NCI-H2107 treated with DMSO at 0.1 percent for 48 hours (cell line): ENCODE results near the gene ZBTB40.

Source experiments
- DNase-seq: peaks from one replicate; lab custom pipeline; 2025; ENCODE audit not compliant: unreplicated experiment; lab: John Stamatoyannopoulos, UW

Gene ZBTB40, protein sequence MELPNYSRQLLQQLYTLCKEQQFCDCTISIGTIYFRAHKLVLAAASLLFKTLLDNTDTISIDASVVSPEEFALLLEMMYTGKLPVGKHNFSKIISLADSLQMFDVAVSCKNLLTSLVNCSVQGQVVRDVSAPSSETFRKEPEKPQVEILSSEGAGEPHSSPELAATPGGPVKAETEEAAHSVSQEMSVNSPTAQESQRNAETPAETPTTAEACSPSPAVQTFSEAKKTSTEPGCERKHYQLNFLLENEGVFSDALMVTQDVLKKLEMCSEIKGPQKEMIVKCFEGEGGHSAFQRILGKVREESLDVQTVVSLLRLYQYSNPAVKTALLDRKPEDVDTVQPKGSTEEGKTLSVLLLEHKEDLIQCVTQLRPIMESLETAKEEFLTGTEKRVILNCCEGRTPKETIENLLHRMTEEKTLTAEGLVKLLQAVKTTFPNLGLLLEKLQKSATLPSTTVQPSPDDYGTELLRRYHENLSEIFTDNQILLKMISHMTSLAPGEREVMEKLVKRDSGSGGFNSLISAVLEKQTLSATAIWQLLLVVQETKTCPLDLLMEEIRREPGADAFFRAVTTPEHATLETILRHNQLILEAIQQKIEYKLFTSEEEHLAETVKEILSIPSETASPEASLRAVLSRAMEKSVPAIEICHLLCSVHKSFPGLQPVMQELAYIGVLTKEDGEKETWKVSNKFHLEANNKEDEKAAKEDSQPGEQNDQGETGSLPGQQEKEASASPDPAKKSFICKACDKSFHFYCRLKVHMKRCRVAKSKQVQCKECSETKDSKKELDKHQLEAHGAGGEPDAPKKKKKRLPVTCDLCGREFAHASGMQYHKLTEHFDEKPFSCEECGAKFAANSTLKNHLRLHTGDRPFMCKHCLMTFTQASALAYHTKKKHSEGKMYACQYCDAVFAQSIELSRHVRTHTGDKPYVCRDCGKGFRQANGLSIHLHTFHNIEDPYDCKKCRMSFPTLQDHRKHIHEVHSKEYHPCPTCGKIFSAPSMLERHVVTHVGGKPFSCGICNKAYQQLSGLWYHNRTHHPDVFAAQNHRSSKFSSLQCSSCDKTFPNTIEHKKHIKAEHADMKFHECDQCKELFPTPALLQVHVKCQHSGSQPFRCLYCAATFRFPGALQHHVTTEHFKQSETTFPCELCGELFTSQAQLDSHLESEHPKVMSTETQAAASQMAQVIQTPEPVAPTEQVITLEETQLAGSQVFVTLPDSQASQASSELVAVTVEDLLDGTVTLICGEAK

DNA sequence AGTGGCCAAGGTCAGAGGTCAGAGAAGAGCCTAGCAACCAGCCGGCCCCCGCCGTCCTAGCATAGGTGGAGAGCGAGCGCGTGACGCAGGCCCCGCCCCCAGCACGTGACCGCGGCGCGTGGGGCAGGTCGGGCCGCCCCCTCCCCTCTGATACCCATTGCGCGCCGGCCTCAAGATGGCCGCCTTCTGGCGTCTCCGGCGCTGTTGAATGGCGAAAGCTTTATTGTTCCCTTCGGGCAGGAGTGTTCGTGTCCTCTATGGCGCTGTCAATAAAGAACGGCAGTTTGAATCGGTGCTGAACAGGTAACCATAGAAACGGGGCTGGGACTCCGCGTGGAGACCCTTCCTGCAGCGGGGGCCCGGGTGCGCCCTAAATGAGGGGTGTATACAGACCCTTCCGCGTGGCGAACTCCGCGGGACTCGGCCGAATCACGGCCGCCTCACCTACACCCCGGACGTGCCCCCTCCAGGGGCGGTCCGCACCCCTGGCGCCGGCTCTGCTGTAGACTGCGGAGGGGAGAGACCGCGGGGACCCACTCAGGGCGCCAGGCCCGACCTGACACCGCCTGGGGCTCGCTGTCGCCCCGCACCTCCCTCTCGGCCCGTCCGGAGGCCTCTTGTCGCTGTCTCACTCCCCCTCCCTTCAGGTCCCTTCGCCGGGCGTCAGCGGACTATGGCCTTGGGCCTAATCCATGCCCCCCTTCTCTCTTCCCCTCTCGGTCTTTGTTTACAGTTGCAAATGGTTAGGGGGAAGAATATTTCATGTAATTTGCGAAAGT is at the start of gene ZBTB40:
Gene ZBTB40, plus strand, starts transcription at position 150 of the 779 bp plus-strand sequence. CDS start 38,098 bp downstream, outside the sequence.
- DNase-seq = peak; percentile 91

DNA sequence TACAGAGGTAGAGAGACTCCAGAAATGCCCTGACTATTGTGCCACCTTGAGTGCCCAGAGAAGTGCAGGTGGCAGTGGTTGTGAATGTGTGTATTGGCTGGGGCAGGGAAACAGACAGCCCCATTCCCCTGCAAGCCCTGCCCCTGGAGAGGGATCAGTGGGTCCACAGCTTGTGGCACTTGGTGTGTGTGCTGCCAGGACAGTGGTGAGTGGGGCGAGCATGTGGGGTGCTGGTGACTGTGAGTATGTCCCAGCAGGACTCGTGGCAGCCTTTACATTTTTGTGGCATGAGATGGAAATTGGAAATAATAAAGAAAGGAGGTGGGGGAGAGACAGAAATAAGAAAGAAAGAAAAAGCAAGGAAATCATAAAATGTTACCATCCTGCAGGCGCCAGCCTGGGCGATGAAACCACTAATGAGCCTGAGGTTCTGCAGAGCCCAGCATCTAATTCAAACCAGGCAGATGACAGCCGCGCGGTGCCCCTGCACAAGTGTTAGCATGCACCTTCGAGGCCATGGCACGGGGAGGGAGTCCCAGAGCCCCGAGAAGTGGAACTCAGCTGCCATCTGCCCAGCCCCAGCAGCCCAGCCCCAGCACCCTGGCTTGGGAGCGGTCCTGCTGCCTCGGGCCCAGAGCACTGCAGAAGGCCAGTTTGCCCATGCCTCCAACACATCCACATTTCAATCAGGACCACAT is 49.1 kb upstream of the ZBTB40 start:
- no peak for DNase-seq

DNA sequence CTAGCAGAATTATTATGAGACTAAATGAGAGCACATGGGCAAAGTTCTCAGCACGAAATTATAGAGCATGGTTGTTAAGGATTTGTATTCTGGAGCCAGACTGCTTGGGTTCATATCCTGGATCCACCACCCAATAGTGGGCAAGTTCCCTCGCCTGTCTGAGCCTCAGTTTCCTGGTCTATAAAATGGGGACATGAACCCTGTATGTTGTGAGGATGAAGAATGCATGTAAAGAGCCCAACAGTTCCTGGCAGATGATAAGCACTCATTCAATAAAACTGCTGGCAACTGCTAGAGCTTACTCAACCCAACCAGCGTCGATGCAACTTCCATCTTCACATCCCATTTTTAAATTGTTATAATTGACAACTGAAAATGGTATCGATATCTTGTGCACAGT is 47.2 kb upstream of the ZBTB40 start:
- no peak for DNase-seq

DNA sequence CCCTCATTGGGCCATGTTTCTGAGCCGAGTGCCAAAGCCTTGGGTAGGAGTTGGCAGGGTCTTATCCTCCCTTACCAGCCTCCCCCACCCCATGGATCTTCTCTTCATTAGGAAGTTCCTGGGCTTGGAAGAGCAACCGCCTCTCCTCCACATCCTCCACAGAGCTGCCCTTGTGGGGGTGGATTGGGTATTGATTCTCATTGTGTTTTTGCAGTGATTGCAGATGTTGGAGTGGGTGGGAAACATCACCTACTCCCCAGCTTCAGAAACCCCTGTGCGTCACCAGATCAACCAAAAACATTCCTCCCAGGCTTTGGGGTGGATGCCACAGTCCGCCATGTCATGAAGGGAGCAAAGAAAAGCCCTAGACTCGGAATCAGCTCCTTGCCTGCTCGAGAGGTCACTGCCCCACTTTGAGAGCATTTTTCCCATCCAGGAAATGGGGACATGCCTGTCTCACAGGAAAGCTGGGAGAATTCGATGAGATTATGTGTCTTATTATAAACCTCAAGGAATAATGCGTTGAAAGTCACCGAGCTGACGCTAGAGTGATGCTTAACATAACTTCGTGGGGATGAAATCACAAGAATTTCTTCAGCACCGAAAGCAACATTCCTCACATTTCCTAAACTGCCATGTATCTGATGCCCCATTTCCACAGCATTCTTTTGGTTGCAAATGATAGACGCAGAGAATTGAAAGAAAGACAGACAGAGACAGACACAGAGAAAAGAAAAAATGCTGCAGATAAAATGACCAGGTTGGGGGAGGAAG is 44.7 kb upstream of the ZBTB40 start:
- DNase-seq = no peak

DNA sequence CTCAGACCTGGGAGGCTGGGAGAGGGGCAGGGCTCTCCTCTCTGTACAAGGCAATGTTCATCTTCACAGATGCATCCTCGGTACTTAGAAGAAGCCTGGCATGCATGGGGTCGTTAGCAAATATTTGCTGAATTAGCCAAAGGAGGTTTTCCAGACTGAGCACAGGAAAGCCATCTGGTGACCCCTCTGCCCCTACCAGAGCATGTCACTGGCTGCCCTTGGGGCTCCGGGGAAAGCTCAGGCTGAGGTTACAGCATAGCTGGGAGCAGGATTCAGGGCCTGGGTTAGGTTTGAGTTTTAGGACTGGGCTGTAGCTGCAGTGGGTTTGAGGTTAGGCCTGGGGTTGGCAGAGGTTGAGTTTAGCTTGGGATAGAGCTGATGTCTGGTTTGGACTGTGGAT is 43.4 kb upstream of the ZBTB40 start:
- no peak for DNase-seq

DNA sequence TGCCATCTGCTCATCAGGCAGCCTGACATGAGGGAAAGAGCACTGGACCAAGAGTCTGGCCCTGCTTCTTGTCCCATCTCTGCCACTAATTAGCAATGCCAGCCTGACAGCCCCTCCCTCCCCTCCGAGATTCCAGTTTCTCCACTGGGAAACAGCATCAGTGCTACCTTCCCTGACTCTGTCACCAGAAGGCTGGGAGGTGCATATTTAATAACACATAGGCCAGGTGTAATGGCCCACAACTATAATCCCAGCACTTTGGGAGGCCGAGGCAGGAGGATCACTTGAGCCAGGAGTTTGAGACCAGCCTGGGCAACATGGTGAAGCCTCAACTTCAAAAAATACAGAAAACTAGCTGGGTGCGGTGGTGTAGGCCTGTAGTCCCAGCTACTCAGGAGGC is 41.2 kb upstream of the ZBTB40 start:
- no peak for DNase-seq

DNA sequence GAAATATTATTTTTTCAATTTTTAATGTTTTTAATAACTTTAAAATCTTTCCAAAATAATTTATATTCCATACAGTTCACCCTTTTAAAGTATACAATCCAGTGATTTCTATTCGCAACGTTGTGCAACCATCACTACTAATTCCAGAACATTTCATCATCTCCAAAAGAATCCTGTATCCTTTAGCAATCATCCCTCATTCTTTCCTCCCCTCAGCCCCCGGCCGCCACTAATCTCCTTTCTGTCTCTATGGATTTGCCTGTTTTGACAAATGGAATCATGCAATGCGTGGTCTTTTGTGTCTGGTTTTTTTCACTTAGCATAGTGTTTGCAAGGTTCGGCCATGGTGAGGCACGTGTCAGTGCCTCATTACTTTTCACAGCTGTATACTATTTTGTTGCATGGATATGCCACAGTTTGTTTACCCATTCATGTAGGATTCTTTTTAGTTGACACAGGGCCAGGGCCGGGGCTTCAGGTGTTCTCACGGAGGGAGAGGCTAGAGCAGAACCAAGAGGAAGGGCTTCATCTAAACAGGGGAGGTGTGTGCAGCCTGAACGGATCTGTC is 40.6 kb upstream of the ZBTB40 start:
- DNase-seq = no peak

DNA sequence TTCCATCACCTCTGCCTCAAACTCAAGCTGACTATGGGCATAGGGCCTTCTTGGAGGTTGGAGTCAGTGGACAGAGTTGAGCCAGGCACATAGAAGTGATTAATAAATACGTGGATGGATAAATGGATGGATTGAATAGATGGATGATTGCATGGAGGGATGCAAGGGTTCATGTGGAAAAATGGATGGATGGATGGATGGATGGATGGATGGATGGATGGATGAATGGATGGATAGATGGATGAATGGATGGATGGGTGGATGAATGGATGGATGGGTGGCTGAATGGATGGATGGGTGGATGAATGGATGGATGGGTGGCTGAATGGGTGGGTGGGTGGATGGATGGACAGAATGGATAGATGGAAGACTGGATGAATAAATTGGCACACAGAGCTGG is 40.1 kb upstream of the ZBTB40 start:
- DNase-seq = no peak

DNA sequence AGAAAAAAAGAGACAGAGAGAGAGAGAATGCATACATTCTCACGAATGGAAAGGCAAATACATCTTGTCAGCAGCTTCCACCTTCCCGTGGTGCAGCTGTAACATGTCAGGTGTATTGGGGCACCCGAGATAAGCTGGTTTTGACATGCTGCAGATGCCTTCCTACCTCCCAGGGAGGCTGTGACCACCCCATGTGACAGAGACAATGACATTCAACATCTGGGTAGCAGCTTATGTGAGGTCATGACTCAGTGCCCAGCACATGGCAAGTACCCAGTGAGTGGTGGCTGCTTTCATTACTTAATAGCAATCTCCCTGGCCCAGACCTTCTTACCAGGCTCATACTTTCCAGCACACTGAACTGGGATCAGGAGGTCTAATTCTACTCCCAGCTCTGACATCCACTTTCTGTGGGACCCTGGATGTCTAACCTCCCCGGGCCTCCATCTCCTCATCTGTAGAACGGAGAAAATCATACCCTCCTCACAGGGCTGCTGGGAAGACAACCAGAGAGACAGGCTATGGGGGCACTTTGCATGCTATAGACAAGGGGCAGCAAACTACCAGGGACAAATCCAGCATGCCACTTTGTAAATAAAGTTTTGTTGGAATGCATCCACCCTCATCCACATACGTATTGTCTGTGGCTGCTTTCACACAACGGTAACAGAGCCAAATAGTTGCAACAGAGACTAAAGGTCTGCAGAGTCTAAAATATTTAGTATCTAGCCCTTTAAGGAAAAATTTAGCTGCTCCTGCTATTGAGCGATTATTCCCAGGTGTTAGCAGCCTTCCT is 38.5 kb upstream of the ZBTB40 start:
- no peak for DNase-seq

DNA sequence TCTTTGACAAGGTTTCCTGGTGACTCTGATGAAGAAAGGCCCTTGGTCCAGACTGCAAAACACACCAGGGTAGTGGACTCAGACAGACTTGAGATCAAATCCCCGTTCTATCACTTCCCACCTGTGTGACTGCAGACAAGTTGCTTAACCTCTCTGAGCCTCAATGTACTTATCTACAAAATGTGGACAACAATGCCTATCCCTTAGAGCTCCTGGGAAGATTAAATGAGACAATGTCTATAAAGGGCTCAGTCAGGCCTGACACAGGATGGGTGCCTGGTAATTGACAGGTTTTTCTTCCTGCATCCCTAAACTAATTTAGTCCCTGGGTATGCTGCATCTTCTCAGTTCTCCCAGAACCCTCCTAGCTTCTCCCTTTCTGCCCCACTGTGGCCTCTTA is 37.9 kb upstream of the ZBTB40 start:
- DNase-seq = no peak

DNA sequence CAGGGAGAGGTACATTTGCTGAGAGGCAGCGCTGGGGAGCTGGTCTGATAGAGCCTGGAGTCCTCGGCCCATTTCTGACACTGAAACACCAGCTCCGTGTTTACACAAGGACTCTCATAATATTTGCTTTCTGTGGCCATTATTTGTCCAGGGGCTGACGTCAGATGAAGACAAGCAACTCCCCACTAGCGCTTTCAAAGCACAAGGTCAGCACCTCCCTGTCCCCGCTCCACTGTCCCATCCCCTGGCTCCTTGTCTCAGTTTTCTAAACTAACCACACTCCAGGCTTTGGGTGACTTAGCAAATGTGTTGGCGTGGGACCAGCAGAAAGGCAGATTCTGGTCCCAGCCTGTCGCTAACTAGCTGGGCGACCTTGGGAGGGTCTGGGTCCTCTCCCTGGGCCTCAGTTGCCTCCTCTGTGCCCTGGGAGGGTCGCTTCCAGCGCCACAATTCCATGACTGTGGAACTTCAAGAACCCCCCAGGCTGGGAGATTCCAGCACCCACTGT is 37.4 kb upstream of the ZBTB40 start:
- no peak for DNase-seq

DNA sequence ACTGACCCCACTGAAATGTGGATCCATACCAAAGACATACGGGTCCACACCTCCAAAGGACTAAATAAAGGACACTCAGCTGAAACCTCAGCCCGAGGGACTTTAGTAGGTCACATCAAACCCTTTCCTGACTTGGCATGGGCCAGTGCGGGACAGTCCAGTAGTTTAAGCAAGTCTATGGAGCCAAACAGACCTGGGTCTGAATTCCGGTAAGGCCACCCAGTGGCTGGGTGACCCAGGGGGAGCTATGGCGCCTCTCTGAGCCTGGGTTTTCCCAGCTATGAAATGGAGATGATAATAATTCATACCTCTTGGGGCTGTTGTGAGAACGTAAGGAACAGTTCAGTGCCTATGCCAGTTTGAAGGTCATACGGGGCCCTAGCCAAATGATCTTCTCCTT is 36.2 kb upstream of the ZBTB40 start:
- DNase-seq = no peak

DNA sequence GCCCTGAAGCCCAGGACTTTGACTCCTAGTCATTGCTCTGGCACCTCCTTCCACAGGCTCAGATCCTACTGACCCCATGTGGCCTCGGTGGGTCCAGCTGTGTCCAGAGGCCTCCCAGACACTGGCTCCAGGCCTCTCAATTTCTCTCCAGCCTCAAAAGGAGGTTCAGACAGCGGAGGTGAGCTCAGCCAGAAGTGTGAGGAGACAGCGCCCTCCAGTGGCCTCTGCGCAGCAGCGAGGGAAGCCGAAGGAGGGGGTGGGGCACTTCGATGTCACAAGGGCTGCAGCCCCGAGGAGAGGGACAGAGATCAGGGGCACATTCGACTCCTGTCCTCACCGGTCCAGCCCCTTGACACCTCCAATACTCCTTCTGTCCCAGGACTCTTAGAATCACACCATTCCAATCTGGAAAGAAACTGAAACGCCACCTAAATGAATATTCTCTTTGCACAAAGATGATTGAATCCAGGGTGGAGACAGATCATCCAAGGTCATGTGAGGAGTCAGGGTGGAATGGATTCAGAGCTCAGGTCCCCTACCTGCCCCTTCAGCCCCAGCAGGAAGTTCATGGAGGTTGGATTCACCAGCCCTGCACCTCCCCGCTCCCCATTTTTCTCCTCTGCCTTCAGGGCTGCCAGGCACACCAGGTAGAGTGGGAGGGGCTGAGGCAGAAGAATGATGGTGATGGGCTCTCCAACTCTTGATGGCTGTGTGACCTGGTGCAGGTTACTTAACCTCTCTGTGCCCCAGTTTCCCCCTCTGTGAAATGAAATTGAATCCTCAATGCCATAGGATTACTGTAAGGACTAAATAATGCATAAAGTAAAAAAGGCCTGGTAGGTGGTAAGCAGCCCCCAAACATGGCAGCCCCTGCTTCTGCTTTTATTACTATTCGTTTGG is 34.8 kb upstream of the ZBTB40 start:
- peak; percentile 48 for DNase-seq

DNA sequence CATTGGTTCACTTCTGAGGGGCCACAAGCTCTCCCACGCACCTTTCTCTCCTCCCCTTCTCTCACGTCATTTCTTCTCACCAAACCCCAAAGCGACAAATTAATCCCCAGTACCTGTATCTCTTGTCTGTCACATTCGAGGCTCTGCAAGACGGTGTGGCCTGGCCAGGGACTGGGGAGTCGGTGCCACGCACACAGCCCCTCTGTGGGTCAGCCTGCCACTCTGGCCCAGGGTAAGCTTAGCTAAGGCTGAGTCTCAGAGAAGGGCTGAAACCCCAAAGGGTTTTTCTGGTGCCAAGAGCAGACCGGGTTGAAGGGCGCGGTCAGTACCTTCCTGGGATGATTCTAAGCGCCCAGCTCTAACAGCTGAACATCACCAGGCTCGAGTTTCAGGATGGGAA is 34.2 kb upstream of the ZBTB40 start:
- no peak for DNase-seq

DNA sequence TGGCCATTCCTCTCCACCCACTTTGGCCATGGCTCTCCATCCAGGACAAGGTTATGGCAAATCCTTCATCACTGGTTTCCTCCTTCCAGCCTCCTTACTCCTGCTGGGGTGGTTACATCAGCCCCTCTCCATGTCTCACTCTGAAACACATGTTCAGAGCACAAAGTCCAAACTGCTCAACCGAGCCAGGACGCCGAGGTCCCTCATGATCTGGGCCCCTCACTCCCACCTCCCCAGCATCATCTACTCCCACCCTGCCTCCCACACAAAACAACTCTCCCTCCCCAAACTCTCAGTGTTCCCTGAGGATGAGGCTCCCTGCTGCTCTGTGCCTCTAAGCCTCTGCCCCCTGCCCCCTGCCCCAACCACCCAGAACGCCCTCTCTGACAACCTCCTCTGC is 33.3 kb upstream of the ZBTB40 start:
- no peak for DNase-seq

DNA sequence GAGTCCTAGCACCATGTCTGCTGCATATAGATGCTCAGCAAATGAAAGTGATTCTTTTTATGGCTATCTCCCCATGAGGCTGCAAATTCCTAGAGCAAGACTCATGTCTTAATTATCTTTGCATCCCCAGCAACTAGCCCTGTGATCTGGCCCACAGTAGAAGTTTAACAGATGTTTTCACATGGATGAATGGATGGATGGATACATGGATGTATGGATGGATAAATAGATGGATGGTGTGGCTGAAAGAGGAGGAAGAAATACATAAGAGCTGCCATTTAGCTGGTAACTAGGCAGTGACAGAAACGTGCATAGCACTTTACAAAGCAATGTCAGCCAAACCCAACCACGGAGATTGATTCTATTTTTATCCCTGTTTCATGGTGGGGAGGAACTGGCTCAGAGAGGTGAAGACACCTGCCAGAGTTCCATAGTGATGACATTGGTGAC is 32.7 kb upstream of the ZBTB40 start:
- DNase-seq = peak; percentile 46
